H1 (cell line): ENCODE data around the gene RYR3. TPM values are rescaled to one million over a fixed set of nuclear protein-coding genes. Genes with fewer than 3 reads are reported as not detected.

Source experiments
- KDM4A ChIP-seq: IDR thresholded peaks from one replicate; pipeline ENCODE4 v1.7.1; 2012; ENCODE audit warnings: low read depth, mild to moderate bottlenecking, moderate library complexity, low read length, inconsistent platforms; ENCODE audit not compliant: severe bottlenecking
- PHF8 ChIP-seq: fragments of 200-600 bp; sonication (generic); conservative IDR thresholded peaks from 2 replicates; pipeline ENCODE4 v1.7.1; 2012; ENCODE audit warnings: low read depth, mild to moderate bottlenecking, inconsistent platforms, low read length, moderate library complexity
- SIRT6 ChIP-seq: IDR thresholded peaks from one replicate; pipeline ENCODE4 v1.7.1; 2012; ENCODE audit warnings: low read length, inconsistent platforms
- TAF7 ChIP-seq: optimal IDR thresholded peaks from 2 replicates; pipeline ENCODE3; 2011; ENCODE audit warnings: low read depth, mild to moderate bottlenecking, inconsistent platforms, low read length, moderate library complexity, borderline replicate concordance
- polyA plus RNA-seq, 7 experiments: library from polyadenylated mRNA; depleted of rRNA in 3 of 7; stranded (reverse) in 5 of 7; unstranded in 2 of 7; fragments of >200 nt in 5 of 7; fragments of 200-250 nt in 2 of 7; gene quantifications; 1 replicate in 5 of 7; 2 replicates in 1 of 7; 4 replicates in 1 of 7; pipeline versions ENCODE4 v1.2.1 to v1.2.3, GENCODE V29; 2011 to 2013; ENCODE audit warnings: missing spikeins in 2 of 7, mixed read lengths in 2 of 7
- total RNA-seq: library from RNA; stranded (reverse); fragmentation: NEBNext Ultra II Directional; extraction: Animal tissue kit (Norgen Biotek cat#: 25700); gene quantifications from 2 replicates; pipeline ENCODE4 v1.2.1, GENCODE V29; 2021

RYR3 gene
- total and polyA plus RNA-seq, 2 of the 8 experiments (the other 6 are each of a cell fraction or from before 2014, with no cell fraction given) = 0.33 to 3.4 TPM

- no peak for TF ChIP-seq TAF7
- TF ChIP-seq SIRT6 = no peak
- TF ChIP-seq PHF8 = no peak
- no peak for TF ChIP-seq KDM4A
- TF ChIP-seq, all 59 proteins: peak for 0
These were observed 162.2 kb downstream of the RYR3 start (continued) for GRCh38 chr15:33473005-33473404.
